ENCODE results near the gene ZNF454. TPM values are rescaled to one million over a fixed set of nuclear protein-coding genes. Genes with fewer than 3 reads are reported as not detected.

Gene ZNF454
- total and polyA plus RNA-seq, 2 experiments from 2014 or later = 4.9 to 5.9 TPM

GRCh38 chr5:178981381-178981780 lies 40.4 kb downstream of the ZNF454 start:
- TF ChIP-seq REST (IDR thresholded peaks at IDR 0.05; ENCODE audit: unreplicated experiment) (no peak), ZNF114 (CRISPR knock-in tag; IDR thresholded peaks at IDR 0.05) (no peak), ETS1 (IDR thresholded peaks at IDR 0.05) (no peak), JUNB (IDR thresholded peaks at IDR 0.05; ENCODE audit: unreplicated experiment) (no peak), EZH2 (IDR thresholded peaks at IDR 0.05; ENCODE audit: low read depth, unreplicated experiment) (no peak), EZH2phosphoT487 (IDR thresholded peaks at IDR 0.05; ENCODE audit: unreplicated experiment) (no peak), CTCF (conservative IDR thresholded peaks at IDR 0.05; ENCODE audit: low read depth in 2 of 2) (no peak), CREB1 (CRISPR knock-in tag; IDR thresholded peaks at IDR 0.05; ENCODE audit: low read depth) (no peak)
- Mint-ChIP-seq H3K4me1 (no peaks in the 10 kb centered on the region), H3K27ac (no peak overlapping the region), H3K4me3 (no peak overlapping the region), H3K9me3 (peaks cover 98% of the 10 kb centered on the region), H3K36me3 (ENCODE audit: low read depth) (peaks cover 50% of the 10 kb centered on the region), H3K27me3 (ENCODE audit: insufficient read depth, low read depth, poor library complexity) (peaks cover 17% of the 10 kb centered on the region)
- Histone ChIP-seq H4K20me1 (replicated peaks; ENCODE audit: insufficient read depth) (no peaks in the 10 kb centered on the region), H3K4me1 (ENCODE audit: insufficient read depth) (no peaks in the 10 kb centered on the region), H3F3A (replicated peaks; ENCODE audit: low read depth) (no peaks in the 10 kb centered on the region), H3K36me3 (ENCODE audit: insufficient read depth) (peaks cover 11% of the 10 kb centered on the region), H3K27me3 (ENCODE audit: insufficient read depth) (no peaks in the 10 kb centered on the region), H3K4me3 (no peak overlapping the region), H2AFZ (no peak overlapping the region), H3K79me2 (replicated peaks; ENCODE audit: insufficient read depth) (no peaks in the 10 kb centered on the region), H3K4me2 (no peak overlapping the region), H3K9me2 (ENCODE audit: insufficient read depth) (no peaks in the 10 kb centered on the region), H3K27ac (ENCODE audit: low read depth) (no peak overlapping the region)
- ATAC-seq = no peak
- DNase-seq (ENCODE audit: low spot score) = no peak

- H3K4me1 ChIP-seq (ENCODE audit: insufficient read depth) = no peaks in the 10 kb centered on the region
- Mint-ChIP-seq H3K4me3 (no peak overlapping the region), H3K36me3 (ENCODE audit: low read depth) (peaks cover 48% of the 10 kb centered on the region), H3K4me1 (no peaks in the 10 kb centered on the region), H3K27ac (no peak overlapping the region), H3K9me3 (peaks cover 95% of the 10 kb centered on the region), H3K27me3 (ENCODE audit: insufficient read depth, low read depth, poor library complexity) (peaks cover 13% of the 10 kb centered on the region)
- no peaks in the 10 kb centered on the region for H3F3A ChIP-seq (replicated peaks; ENCODE audit: low read depth)
- H2AFZ ChIP-seq = no peak overlapping the region
- peaks cover 9% of the 10 kb centered on the region for H3K36me3 ChIP-seq (ENCODE audit: insufficient read depth)
- no peak overlapping the region for H3K4me3 ChIP-seq
- H4K20me1 ChIP-seq (replicated peaks; ENCODE audit: insufficient read depth) = no peaks in the 10 kb centered on the region
- no peaks in the 10 kb centered on the region for H3K27me3 ChIP-seq (ENCODE audit: insufficient read depth)
- ATAC-seq (no peak), DNase-seq (ENCODE audit: low spot score) (no peak)
- no peaks in the 10 kb centered on the region for H3K9me2 ChIP-seq (ENCODE audit: insufficient read depth)
- no peak overlapping the region for H3K4me2 ChIP-seq
- no peak overlapping the region for H3K27ac ChIP-seq (ENCODE audit: low read depth)
- no peaks in the 10 kb centered on the region for H3K79me2 ChIP-seq (replicated peaks; ENCODE audit: insufficient read depth)
- no peak for TF ChIP-seq EZH2phosphoT487 (IDR thresholded peaks at IDR 0.05; ENCODE audit: unreplicated experiment)
- no peak for TF ChIP-seq JUNB (IDR thresholded peaks at IDR 0.05; ENCODE audit: unreplicated experiment)
- no peak for TF ChIP-seq STAT1 (IDR thresholded peaks at IDR 0.05; ENCODE audit: unreplicated experiment)
- no peak for TF ChIP-seq REST (IDR thresholded peaks at IDR 0.05; ENCODE audit: unreplicated experiment)
- TF ChIP-seq ETS1 (IDR thresholded peaks at IDR 0.05) = no peak
- no peak for TF ChIP-seq ZNF331 (CRISPR knock-in tag; IDR thresholded peaks at IDR 0.05; ENCODE audit: low read depth)
These were observed 41.9 kb downstream of the ZNF454 start for GRCh38 chr5:178982941-178983340.
